Activated CD8-positive, alpha-beta memory T cell treated with anti-CD3 and anti-CD28 coated beads for 24 hours (primary cell): ENCODE results near the gene DNAJC21.
"Not testable (repeated sequence)": the region's sequence is repeated elsewhere in the genome, so short reads cannot be mapped to it uniquely, and the experiment has no call there.

Experiments
- DNase-seq: peaks from one replicate; pipeline ENCODE4 v3.0.0-alpha.2; 2020

Gene DNAJC21

GRCh38 chr5:34929134-34929719, at the start of gene DNAJC21:
Gene DNAJC21, plus strand, starts transcription at chr5:34929559. Its CDS starts 261 bp downstream, at chr5:34929820.
- peak; percentile 99 for DNase-seq

- no peak for DNase-seq
Observed at GRCh38 chr5:34881246-34881645, 48.1 kb upstream of the DNAJC21 start.

- DNase-seq = no peak
Observed at GRCh38 chr5:34886392-34887119, 42.8 kb upstream of the DNAJC21 start.

GRCh38 chr5:34889394-34889793, 40.0 kb upstream of the DNAJC21 start:
- no peak for DNase-seq

- DNase-seq = no peak
Observed at GRCh38 chr5:34891981-34892380, 37.4 kb upstream of the DNAJC21 start.

GRCh38 chr5:34892414-34892813, 36.9 kb upstream of the DNAJC21 start:
- DNase-seq = no peak

GRCh38 chr5:34894716-34895115, 34.6 kb upstream of the DNAJC21 start:
- DNase-seq = no peak

GRCh38 chr5:34895641-34896419, 33.5 kb upstream of the DNAJC21 start:
- DNase-seq = no peak

GRCh38 chr5:34897646-34898045, 31.7 kb upstream of the DNAJC21 start:
- no peak for DNase-seq

- DNase-seq = peak; percentile 72
Observed at GRCh38 chr5:34898258-34898895, 31.0 kb upstream of the DNAJC21 start.

GRCh38 chr5:34899066-34899465, 30.3 kb upstream of the DNAJC21 start:
- no peak for DNase-seq

- no peak for DNase-seq
Observed at GRCh38 chr5:34900652-34901051, 28.7 kb upstream of the DNAJC21 start.

GRCh38 chr5:34903260-34903659, 26.1 kb upstream of the DNAJC21 start:
- no peak for DNase-seq

GRCh38 chr5:34905564-34905963, 23.8 kb upstream of the DNAJC21 start:
- DNase-seq = no peak

GRCh38 chr5:34913072-34913471, 16.3 kb upstream of the DNAJC21 start:
- DNase-seq = no peak

- DNase-seq = peak; percentile 74
Observed at GRCh38 chr5:34914671-34915138, 14.7 kb upstream of the DNAJC21 start.

- peak; percentile 97 for DNase-seq
Observed at GRCh38 chr5:34915139-34915855, 14.1 kb upstream of the DNAJC21 start, which contains the start of the genes BRIX1 and RAD1. Gene BRIX1, plus strand, starts transcription at chr5:34915711. Its CDS starts 28 bp downstream, at chr5:34915739. Gene RAD1, minus strand, starts transcription at chr5:34915504. Its CDS starts 612 bp downstream, at chr5:34914892.

GRCh38 chr5:34915856-34916192, 13.5 kb upstream of the DNAJC21 start:
- DNase-seq = no peak

GRCh38 chr5:34916518-34916917, 12.8 kb upstream of the DNAJC21 start:
- no peak for DNase-seq

- no peak for DNase-seq
Observed at GRCh38 chr5:34918025-34918424, 11.3 kb upstream of the DNAJC21 start.

GRCh38 chr5:34919077-34919476, 10.3 kb upstream of the DNAJC21 start:
- no peak for DNase-seq

GRCh38 chr5:34923256-34923655, 6.1 kb upstream of the DNAJC21 start:
- not testable (repeated sequence) for DNase-seq
